ENCODE data around the gene BMPER.

GRCh38 chr7:34163956-34164355 is 258.6 kb downstream of the BMPER start:
- TF ChIP-seq EZH2 (IDR thresholded peaks at IDR 0.05; ENCODE audit: borderline replicate concordance, low read depth, low read length, poor library complexity, severe bottlenecking) (no peak), CTCF (conservative IDR thresholded peaks at IDR 0.05; ENCODE audit: low read depth, low read length) (no peak)
